ENCODE measurements around the gene ITPRIPL2.

- TF ChIP-seq CTCF (IDR thresholded peaks at IDR 0.05; ENCODE audit: low read depth, low read length) (no peak), EZH2phosphoT487 (IDR thresholded peaks at IDR 0.05; ENCODE audit: low read depth) (no peak)
These were observed 24.8 kb downstream of the ITPRIPL2 start for GRCh38 chr16:19138601-19139000.
